GM12801 (cell line): ENCODE measurements around the gene SPATA9.

Experiments used
- TF ChIP-seq, protein P1 (sequence below): IDR thresholded peaks from one replicate; pipeline ENCODE4 v1.5.1; 2011; ENCODE audit warnings: control low read depth; ENCODE audit not compliant: insufficient read length; ENCODE audit errors: extremely low read depth

Gene SPATA9

DNA sequence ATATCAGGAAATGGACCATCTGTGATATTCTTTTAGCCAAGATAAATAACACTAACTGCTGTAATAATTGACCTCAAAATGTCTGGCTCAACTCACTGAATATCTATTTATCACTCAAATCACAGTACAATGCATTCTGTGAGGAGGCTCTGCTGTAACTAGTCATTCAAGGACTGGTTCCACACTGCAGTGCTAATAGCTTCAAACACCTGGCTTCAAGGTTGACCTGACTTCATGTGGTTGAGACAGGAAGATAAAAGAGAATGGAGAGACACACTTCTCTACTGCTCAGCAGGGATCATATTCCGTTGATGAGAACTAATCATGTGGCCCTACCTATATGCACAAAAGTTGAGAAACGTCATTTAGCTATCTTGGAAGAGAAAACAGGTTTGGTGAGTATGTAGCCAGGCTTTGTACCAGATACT is 45.0 kb upstream of the SPATA9 start:
- TF ChIP-seq, protein P1, sequence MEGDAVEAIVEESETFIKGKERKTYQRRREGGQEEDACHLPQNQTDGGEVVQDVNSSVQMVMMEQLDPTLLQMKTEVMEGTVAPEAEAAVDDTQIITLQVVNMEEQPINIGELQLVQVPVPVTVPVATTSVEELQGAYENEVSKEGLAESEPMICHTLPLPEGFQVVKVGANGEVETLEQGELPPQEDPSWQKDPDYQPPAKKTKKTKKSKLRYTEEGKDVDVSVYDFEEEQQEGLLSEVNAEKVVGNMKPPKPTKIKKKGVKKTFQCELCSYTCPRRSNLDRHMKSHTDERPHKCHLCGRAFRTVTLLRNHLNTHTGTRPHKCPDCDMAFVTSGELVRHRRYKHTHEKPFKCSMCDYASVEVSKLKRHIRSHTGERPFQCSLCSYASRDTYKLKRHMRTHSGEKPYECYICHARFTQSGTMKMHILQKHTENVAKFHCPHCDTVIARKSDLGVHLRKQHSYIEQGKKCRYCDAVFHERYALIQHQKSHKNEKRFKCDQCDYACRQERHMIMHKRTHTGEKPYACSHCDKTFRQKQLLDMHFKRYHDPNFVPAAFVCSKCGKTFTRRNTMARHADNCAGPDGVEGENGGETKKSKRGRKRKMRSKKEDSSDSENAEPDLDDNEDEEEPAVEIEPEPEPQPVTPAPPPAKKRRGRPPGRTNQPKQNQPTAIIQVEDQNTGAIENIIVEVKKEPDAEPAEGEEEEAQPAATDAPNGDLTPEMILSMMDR: no peak

GRCh38 chr5:95726811-95727763 is 44.3 kb upstream of the SPATA9 start:
- TF ChIP-seq, protein P1: no peak

DNA sequence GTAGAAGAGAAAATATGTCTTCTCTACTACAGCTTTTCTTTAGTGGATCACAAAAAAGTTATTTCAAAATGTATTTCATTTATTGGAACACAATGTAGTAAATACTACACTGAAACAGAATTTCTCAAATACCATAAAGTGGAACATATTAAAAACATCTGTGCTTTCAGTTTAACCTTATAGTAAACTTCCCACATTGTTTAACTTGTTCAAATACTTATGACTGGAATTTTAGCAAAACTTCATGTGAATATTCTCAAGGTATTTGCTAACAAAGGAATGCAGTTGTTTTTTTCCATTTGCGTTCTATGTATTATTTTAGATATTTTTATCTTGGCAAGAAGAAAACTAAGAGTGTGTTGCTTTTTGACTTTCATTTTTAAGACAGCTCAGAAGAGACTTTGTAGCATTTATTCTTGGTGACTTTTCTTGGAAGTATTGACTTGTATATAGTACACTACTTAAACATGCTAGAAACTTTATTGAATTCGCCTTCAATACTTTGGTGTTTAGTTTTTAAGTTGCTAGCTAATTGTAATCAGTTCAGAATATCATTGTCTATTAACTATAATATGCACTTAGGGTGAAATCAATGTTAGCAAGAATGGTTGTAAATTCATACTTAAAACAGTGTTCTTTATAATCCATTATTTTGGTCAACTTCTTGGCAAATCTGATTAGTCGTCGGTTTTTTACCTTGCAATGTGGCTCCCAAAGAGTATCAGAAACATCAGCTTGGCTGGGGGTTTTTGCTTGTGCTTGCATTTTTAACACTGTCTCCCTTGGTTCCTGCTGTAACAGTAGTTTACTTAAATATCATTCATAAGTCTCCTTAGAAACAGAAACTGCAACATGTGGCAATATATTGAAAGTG is 43.4 kb upstream of the SPATA9 start:
- TF ChIP-seq, protein P1: no peak

GRCh38 chr5:95725071-95725820 is 42.5 kb upstream of the SPATA9 start:
- TF ChIP-seq, protein P1: no peak

DNA sequence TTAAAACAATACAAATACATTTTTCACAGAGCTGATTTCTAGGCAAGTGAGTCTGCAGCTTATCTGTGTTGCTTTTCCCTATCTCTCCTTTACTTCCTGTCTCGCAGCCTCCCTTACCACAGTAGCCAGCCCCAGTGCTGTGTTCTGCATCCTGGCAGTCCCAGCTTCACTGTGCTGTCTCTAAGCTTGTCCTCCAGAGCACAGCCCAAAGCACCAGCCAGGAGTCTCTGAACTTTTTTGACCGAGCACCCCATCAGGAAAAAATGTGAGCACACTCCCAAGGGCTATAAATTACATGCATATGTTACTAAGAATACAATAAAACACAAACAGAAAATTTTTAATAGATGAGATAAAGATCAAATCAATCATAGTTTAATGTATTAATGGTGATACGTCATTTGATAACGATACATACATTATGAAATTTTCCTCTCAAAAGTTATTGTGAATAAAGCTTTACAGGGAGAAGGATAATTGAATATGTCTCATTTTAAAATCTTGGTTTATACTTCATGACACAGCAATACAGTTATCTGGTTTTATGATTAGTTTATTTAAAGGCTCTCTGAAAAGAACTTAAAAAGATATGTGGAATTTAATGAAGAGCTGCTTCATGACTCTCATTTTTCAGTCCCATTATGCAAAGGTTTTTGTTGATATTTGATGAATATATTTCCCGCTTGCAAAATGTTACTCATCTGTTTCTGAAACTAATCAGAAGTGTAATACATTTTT is 41.0 kb upstream of the SPATA9 start:
- TF ChIP-seq, protein P1: no peak

GRCh38 chr5:95721582-95722295 is 38.9 kb upstream of the SPATA9 start:
- TF ChIP-seq, protein P1: no peak
